ENCODE results near the gene CNTN5.

The CNTN5 gene

GRCh38 chr11:100176456-100176855, 1155.7 kb downstream of the CNTN5 start:
- TF ChIP-seq CTCF (conservative IDR thresholded peaks at IDR 0.05), result no peak
- no peak overlapping the region for H3K27ac ChIP-seq

- no peak for TF ChIP-seq CTCF (conservative IDR thresholded peaks at IDR 0.05)
- H3K27ac ChIP-seq, result no peak overlapping the region
These were observed 1156.9 kb downstream of the CNTN5 start for GRCh38 chr11:100177651-100178050.

- no peak for TF ChIP-seq CTCF (conservative IDR thresholded peaks at IDR 0.05)
- H3K27ac ChIP-seq, result no peak overlapping the region
These were observed 1161.6 kb downstream of the CNTN5 start for GRCh38 chr11:100182350-100182749.

- H3K27ac ChIP-seq, result no peak overlapping the region
- TF ChIP-seq CTCF (conservative IDR thresholded peaks at IDR 0.05), result no peak
These were observed 1162.2 kb downstream of the CNTN5 start for GRCh38 chr11:100182927-100183326.

GRCh38 chr11:100185588-100185987, 1164.8 kb downstream of the CNTN5 start:
- no peak for TF ChIP-seq CTCF (conservative IDR thresholded peaks at IDR 0.05)
- H3K27ac ChIP-seq, result no peak overlapping the region

GRCh38 chr11:100188137-100188783, 1167.5 kb downstream of the CNTN5 start:
- no peak overlapping the region for H3K27ac ChIP-seq
- TF ChIP-seq CTCF (conservative IDR thresholded peaks at IDR 0.05), result no peak

GRCh38 chr11:100190395-100190794, 1169.6 kb downstream of the CNTN5 start:
- TF ChIP-seq CTCF (conservative IDR thresholded peaks at IDR 0.05), result no peak
- no peak overlapping the region for H3K27ac ChIP-seq

All from VCaP (cell line).